ENCODE measurements around the gene POLR2J.
"Not testable (repeated sequence)": the region's sequence is repeated elsewhere in the genome, so short reads cannot be mapped to it uniquely, and the experiment has no call there.

POLR2J gene

GRCh38 chr7:102497308-102497707 is 18.6 kb upstream of the POLR2J start:
- POLR2A ChIA-PET; DNase-seq (ENCODE audit: extremely low spot score); CTCF ChIA-PET: not testable (repeated sequence)

- POLR2A ChIA-PET; DNase-seq (ENCODE audit: extremely low spot score); CTCF ChIA-PET: not testable (repeated sequence)
These were observed 18.1 kb upstream of the POLR2J start for GRCh38 chr7:102496861-102497260.

GRCh38 chr7:102494473-102495149 is 15.9 kb upstream of the POLR2J start:
- POLR2A ChIA-PET; DNase-seq (ENCODE audit: extremely low spot score); CTCF ChIA-PET: not testable (repeated sequence)

GRCh38 chr7:102494026-102494425 is 15.3 kb upstream of the POLR2J start:
- DNase-seq (ENCODE audit: extremely low spot score); CTCF ChIA-PET; POLR2A ChIA-PET: not testable (repeated sequence)

- CTCF ChIA-PET; DNase-seq (ENCODE audit: extremely low spot score); POLR2A ChIA-PET: not testable (repeated sequence)
These were observed 14.7 kb upstream of the POLR2J start for GRCh38 chr7:102493220-102493935.

- CTCF ChIA-PET; DNase-seq (ENCODE audit: extremely low spot score); POLR2A ChIA-PET: not testable (repeated sequence)
These were observed 11.9 kb upstream of the POLR2J start for GRCh38 chr7:102490529-102491075.

GRCh38 chr7:102484317-102484716 is 5.6 kb upstream of the POLR2J start:
- DNase-seq (ENCODE audit: extremely low spot score); POLR2A ChIA-PET; CTCF ChIA-PET: not testable (repeated sequence)

GRCh38 chr7:102481962-102482361 is 3.2 kb upstream of the POLR2J start:
- POLR2A ChIA-PET; DNase-seq (ENCODE audit: extremely low spot score); CTCF ChIA-PET: not testable (repeated sequence)

GRCh38 chr7:102479982-102480637 is 1.4 kb upstream of the POLR2J start:
- POLR2A ChIA-PET; DNase-seq (ENCODE audit: extremely low spot score); CTCF ChIA-PET: not testable (repeated sequence)

- CTCF ChIA-PET, POLR2A ChIA-PET: not testable (repeated sequence)
These were observed 475 bp upstream of the POLR2J start for GRCh38 chr7:102479209-102479584.

GRCh38 chr7:102474736-102475435 is 3.8 kb downstream of the POLR2J start:
- CTCF ChIA-PET; DNase-seq (ENCODE audit: extremely low spot score); POLR2A ChIA-PET: not testable (repeated sequence)

More at GRCh38 chr7:102479209-102479584, 475 bp upstream of the POLR2J start:
- DNase-seq (ENCODE audit: extremely low spot score) = not testable (repeated sequence)

- DNase-seq (ENCODE audit: extremely low spot score); POLR2A ChIA-PET; CTCF ChIA-PET: not testable (repeated sequence)
These were observed 4.6 kb downstream of the POLR2J start for GRCh38 chr7:102474116-102474515.

- no peak for TF ChIP-seq L3MBTL2 (conservative IDR thresholded peaks at IDR 0.05)
- TF ChIP-seq ELF4 (IDR thresholded peaks at IDR 0.05) = no peak
- no peak for DNase-seq (ENCODE audit: extremely low spot score)
- POLR2A ChIA-PET = no interaction called here
- CTCF ChIA-PET = interaction anchor here (0.6 kb wide), 1 partner anchor 613 kb away, joined by 4 read pairs; no protein-coding TSS in a partner anchor
These were observed 5.3 kb downstream of the POLR2J start for GRCh38 chr7:102473271-102473991.
